DMS79 treated with DMSO at 0.1 percent for 48 hours (cell line): Measurements from ENCODE around the gene FYN.
"Not testable (repeated sequence)": the region's sequence is repeated elsewhere in the genome, so short reads cannot be mapped to it uniquely, and the experiment has no call there.

Experiments
- DNase-seq: peaks from one replicate; lab custom pipeline; 2025; lab: John Stamatoyannopoulos, UW

Gene FYN

DNA sequence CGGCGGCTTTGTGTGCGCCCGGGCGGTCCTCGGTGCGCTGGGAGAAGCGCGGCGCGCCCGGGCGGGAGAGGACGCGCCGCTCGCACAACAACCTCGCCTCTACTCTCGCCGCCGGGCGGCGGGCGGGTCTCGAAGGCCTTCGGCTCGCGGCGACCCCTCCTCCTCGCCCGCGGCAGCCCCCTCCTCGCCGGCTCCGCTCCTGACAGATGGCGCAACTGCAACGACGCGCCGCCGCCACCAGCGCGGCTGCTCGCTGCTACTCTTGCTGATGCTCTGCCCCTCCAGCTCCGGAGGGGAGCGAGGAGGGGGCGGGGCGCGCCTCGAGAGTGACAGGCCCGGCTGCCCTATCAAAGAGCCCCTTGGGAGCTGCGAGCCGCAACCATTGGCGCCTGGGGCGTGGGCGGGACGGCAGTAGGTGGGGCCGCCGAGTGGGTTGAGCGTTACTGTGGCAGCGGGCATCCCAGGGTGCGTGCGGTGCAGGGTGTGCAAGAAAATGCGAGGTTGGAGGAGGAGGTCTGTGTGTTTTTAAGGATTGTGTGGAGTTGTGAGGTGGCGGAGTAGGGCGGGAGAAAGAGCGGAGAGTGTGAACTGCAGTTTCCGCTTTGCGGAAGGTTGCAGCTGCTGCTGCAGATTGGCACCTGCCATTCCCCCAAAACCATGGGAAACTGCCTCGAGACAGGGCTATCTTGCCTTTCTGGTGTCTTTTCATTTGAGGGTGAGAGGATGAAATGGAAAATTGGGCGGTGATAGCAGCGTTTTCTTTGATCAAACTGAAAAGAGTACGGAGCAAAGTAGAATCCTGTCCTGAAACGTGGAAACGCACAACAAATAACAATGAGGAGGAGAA, at the start of gene FYN:
TSS of gene FYN (minus strand) at position 275 of the 847 bp plus-strand sequence. CDS start 153,401 bp downstream, outside the sequence.
- DNase-seq = peak; percentile 96

DNA sequence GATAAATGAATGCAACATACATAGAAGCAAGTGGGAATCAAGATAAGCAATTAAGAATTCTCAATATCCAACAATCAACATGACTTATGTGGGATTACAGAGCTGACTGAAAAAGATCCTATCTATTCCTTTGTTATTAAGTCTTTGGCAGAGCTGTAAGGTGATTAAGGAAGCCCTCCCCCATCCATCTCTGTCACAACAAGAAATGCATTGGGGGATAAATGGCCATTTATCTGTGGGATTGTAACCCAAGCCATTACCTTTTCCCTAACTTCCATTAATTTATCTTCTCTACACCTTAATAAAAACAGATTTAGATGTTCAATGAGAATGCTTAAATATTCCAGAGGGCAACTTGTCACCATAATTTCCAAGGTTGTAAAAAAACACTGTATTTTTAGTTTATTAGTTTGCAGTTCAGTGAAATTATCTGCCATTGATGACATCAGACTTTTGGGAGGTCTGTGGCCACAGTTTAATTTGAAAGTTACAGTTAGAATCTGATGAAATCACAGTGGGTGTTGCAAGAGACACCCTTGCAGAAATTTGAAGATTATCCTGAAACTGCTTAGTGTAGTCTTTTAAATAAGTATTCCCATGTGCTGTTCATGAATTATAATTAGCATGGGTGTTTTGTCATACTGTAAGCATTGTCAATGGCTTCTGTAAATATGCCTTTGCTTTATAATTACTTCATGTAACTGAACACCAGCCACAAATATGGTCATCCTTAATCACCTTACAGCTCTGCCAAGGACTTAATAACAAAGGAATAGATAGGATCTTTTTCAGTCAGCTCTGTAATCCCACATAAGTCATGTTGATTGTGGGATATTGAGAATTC, 49.4 kb upstream of the FYN start:
- no peak for DNase-seq

DNA sequence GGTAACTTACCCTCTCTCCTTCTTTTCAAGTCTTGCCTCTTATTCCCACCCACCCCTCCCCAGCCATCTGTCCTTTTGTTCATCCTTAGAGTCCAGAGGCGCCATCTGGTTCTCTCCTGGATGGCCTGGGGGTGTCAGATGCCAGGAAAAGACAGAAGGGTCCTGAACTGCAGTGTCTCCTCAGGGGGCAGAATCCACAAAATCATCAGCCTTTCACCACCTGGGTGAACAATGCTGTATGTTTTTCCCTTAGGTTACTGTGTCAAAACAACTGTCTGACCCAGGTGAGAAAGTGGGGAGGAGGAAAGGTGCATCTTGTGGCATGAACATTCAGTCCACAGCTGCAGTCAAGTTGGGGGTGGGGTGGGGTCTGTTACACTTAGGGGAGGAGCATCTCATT, 47.9 kb upstream of the FYN start:
- no peak for DNase-seq

DNA sequence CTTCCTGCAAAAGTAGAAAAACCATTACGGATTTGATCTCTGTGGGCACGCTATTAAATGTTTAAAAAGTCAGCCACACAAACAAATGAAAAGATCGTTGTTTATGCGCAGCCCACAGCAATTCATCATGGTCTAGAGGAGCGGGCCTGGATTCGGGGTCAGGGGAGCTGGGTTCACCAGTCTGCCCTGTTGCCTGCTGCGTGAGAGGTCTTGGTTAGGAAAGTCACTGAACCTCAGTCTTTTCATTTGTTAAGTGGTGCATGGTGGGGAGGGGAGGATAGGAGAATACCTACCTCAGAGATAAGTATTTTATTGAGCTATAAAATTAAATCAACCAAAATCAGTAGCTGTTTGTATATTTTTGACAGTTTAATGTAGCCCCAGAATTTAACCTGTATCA, 47.3 kb upstream of the FYN start:
- DNase-seq = no peak

DNA sequence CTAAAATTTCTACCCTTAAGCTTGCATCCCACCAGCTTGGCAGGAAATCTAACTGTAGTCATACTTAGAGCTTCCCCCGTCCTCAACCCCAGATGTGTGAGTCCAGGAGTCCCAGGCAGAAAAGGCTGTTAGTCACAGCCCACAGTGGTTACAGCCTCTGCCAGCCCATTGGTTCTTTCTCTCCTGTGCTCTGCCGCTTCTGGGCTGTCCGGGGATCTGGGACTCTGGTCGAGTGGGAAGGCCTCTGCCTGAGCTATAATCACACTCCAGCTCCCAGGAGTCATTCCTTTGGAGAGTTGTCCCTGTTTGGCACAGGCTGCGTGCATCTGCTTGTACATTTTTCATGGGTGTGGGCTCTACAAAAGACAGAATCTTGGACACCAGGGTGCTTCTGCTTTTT, 45.6 kb upstream of the FYN start:
- no peak for DNase-seq

DNA sequence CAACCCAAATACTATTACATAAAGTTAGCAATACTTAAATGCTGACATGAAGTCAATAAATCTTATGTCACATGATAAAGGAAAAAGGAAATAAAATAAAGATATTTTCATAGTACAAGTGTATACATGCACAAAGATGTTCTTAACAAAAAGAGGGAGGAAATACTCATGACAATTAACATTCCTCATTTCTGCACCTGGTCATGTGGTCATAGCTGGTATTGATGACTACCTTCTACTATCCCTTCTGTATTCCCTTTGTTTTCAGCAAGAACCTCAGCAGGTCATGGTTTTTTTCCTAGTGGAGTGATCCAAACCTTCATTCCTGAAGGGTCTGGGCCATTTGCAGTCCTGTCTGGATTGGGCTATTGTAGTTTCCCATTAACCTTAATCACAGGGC, 43.5 kb upstream of the FYN start:
- DNase-seq = no peak

DNA sequence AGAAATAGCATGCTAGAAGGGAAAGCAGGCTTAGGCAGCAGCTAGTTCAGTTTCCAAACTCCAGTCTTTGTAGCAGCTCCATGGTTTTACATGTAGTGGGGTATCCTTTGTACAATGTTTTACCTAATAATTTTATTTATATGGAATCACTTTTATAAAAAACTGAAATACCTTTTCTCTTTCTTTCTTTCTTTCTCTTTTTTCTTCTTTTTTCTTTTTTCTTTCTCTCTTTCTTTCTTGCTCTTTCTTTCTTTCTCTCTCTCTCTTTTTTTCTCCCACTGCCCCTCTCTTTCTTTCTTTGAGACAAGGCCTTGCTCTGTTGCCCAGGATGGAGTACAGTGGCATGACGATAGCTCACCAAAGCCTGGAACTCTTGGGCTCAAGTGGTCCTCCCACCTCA, 41.4 kb upstream of the FYN start:
- DNase-seq = no peak

DNA sequence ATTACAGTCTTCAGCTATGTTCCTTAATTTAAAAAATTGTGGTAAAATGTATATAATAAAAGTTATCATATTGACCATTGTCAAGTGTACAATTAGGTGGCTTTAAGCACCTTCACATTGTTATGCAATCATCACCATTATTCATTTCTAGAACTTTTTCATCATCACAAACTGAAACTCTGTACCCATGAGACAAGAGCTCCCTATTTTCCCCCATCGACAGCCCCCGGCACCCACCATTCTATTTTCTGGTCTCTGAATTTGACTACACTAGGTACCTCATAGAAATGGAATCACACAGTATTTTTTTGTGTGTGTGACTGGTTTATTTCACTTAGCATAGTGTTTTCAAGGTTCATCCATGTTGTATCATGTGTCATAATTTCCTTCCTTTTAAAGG, 39.7 kb upstream of the FYN start:
- no peak for DNase-seq

DNA sequence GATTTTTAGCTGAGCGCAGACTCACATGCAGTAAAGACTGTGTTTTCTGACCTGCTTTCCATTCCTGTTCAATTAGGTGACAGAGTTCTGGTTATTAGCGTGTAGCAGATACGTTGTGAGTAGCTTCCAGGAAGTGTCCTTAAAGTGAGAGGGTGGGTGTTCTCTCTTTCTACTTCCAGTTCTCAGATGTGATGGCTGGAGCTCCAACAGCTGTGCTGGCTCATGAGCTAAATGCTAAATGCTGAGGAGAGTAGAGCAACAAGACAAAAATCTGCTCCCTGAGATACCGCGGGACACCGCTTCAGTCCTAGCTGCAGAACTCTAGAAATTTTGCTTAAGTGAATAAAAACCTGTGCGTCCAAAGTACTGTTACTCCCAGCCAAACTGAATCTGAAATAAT, 38.2 kb upstream of the FYN start:
- DNase-seq = no peak

DNA sequence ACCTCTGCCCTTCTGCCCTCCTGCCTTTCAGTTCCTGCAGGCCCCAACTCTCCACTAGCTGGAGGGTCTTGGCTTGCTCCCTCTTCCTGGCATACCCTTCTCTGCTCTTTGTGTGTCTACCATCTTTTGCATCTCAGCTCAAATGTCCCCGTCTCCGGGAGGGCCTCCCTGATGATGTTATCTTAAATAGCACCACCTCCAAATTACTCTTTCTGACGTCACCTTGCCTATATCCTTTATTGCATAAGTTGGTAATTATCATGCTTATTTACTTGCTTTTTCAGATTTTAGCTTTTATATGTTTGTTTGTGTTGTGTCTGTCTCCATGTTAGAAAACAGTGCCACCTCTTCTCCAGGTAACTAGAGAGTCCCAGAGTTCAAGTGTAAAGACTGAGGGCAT, 36.0 kb upstream of the FYN start:
- DNase-seq = no peak

DNA sequence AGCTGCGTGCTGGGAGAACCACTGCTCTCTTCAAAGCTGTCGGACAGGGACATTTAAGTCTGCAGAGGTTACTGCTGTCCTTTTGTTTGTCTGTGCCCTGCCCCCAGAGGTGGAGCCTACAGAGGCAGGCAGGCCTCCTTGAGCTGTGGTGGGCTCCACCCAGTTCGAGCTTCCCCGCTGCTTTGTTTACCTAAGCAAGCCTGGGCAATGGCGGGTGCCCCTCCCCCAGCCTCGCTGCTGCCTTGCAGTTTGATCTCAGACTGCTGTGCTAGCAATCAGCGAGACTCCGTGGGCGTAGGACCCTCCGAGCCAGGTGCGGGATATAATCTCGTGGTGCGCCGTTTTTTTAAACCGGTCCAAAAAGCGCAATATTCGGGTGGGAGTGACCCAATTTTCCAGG, 35.1 kb upstream of the FYN start:
- not testable (repeated sequence) for DNase-seq

DNA sequence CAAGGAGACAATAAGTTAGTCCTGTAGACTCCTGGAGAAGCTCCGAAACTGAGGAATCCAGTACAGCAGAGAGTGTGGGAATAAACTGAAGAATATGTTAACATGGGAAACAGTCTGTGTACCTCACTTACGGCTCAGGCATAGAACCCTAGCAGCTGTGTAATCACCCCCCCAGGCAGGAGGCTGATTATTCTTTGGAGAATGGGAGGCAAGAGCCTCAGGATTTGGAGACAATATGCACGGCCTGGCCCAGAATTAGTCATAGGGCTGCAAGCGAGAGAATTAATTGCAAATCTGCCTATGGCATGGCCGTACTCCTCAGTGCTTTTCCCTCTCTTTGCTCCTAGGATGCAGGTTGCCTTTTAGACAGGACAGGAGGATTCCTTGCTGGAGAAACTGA, 27.5 kb upstream of the FYN start:
- DNase-seq = no peak

DNA sequence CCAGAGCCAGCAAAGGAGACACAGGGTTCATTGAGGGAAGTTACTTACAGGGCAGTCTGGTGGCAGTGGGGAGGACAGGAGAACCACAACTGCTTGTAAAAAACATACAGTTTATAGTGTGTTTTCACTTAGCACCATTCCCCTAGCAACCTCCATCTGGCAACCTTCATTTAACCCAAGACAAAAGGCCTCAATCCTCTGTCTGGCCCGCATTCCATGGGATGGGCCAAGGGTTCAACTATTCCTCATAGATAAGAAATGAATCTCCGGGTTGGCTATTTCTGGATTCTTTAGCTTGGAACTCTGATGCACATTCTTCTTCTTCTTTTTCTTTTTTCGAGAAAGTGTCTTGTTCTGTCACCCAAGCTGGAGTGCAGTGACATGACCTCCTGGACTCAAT, 26.3 kb upstream of the FYN start:
- no peak for DNase-seq

DNA sequence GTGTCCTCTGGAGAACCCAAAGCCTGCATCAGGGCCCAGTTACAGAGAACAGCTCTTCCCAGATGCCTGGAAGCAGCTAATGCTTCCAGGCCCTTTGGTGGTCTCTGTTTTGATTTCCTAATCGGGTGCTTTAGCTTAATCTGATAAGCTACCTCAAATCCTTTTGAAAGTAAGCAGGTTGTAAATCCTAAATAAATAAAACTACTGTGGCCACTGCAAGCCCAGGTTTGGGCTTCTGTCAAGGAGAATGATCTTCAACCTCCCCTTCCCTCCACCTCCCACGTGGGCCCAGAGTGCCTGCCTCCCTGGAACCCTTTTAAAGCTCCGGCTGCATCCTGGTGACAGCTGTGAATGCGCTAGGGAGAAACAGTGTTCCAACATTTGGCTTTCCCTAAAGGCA, 25.2 kb upstream of the FYN start:
- DNase-seq = no peak

DNA sequence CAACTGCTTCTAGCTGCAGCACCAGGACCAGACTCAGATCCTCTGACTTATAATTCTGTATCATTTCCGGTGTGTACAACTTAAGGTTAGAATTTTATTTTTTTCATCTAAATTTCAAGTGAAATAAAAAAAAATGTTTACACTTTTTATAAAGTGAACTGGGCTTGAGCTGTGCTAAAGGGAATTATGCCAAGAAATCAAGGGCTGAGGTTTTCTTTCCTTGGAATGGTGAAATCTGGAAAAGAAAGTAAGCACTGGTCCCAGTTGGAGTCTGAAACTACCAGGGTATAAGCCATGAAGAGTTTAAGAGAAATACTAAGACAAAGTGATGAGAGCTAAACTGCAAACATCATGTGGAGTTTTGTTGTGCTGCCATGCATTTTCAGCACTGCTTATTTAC, 21.7 kb upstream of the FYN start:
- no peak for DNase-seq

DNA sequence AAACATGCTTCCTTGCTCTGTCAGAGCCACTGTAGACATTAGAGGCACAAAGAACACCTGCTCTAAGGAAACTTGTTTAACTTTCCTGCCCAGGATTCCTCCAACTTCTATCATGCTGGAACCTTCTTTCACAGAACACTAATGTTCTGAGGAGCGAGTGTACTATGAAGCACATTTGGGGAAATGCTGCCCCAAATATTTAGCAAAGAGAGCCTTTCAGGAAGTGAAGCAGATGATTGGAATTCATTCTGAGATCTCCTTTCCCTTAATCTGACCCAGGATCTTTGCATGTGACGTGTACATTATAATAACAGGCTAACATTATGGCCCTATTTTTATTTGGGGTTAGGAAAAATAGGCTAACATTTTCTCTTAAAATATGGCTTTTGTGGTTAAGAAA, 21.0 kb upstream of the FYN start:
- DNase-seq = no peak

DNA sequence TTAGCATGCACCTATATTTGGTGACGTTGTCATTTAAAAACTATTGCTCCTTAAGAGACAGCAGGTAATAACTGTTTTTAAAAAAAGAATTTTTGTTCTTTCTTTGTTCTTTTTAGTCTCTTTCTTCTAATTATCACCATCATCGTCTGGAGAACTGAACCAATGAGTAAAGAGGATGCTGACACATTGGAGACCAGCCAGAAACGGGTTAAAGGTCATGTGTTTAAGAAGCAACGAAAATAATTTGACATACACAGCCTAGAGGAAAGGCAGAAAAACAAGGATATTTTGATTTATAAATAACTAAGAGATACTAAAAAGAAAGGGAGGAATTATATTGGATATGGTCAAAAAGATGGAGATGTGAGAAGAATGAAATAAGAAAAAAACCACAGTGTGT, 19.2 kb upstream of the FYN start:
- no peak for DNase-seq

DNA sequence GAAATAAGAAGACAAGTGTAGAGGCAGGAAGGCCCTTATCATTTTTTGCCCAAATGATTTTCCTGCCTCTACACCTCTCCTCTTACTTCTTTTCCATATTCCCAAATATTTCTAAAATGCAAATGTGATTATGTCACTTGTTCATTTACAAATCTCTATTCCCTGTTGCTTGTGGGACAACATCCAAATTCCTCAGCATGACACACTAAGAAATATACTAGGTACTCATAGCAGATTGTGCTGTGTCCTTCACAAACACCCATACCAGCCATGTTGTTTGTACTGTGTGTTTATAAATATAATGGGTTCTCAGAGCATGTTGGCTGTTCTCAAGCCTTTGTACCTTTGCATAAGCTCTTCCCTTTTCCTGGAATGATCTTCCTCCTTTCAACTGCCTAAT, 17.7 kb upstream of the FYN start:
- DNase-seq = no peak

DNA sequence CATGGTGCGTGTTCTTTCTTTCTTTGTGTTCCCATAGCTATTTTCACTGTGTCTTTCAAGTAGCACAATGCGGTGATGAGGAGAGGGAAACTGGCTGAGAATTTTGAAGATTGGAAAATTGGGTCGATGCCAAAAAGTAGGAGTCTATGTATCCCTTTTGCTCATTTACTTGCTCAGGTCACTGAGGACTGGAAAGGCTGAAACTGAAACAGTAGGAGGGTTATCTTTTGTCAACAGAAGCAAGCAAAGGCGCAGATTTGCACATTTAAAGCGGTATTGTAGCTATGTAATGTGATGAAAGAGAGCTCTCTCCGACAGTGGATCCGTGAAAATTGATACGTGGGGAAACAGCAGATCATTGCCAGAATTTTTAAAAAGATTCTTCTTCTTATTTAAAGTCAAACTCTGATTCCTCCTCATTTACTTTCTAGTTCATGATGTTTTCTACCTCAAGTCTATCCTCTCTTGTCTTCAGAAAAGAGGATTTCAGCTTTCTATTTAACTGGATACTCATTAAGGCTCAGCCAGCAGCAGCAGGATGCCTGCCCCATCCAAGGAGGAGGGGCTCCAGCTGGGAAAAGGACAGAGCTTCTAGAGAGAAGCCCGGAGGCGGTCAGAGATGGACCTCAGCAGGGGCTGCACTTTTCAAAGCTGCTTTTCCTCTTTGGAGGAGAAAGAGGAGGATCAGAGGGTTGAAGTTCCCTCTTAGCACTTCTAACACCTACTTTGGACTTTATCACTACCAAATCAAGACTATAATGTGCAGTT, 15.9 kb upstream of the FYN start:
- DNase-seq = peak; percentile 46

DNA sequence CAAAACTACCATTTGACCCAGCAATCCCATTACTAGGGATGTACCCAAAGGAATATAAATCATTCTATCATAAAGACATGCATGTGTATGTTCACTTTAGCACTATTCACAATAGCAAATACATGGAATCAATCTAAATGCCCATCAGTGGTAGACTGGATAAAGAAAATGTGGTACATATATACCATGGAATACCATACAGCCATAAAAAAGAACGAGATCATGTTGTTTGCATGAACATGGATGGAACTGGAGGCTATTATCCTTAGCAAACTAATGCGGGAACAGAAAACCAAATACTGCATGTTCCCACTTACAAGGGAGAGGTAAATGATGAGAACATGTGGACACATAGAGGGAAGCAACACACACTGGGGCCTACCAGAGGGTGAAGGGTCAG, 13.5 kb upstream of the FYN start:
- not testable (repeated sequence) for DNase-seq

DNA sequence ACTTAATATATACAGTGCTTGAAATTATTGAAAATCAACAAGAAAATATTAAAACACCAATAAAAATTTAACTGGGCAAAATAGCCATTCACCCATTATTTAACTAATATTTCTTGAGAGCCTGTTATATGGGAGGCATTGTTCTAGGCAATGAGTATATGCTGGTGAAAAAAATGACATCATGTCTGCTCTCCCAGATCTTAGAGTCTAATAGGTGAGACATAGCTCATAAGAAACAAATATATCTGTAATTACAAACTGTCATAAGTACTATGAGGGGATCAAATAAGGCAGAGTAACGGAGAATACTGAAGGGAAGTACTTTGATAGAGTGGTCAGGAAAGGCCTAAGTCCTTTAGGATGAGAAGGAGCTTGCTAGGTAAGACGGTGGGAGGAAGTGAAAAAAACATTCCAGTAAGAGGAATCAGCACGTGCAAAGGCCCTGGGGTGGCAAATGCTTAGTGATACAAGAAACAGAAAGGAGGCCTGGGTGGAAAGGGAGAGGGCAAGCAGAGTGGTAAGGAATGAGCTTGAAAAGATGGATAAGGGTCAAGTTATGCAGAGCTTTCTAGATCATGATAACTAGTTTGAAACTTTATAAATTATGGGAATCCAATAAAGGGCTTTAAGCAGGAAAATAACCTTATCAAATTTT, 12.2 kb upstream of the FYN start:
- no peak for DNase-seq

DNA sequence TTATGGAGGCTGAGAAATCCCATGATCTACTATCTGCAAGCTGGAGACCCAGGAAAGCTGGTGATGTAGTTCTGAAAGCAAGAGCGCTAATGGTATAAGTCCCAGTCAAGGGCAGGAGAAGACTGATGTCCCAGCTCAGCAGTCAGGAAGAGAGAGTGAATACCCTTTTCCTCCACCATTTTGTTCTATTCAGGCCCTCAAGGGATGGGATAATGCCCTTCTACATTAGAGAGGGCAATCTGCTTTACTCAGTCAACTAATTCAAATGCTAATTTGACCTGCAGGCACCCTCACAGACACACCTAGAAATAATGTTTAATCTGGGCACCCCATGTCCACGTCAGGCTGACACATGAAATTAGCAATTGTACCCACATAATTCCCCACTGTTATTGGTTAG, 10.8 kb upstream of the FYN start:
- DNase-seq = no peak
